Left lobe of liver (tissue), 2 donors: ENCODE measurements around the gene VWA3B. TPM values are rescaled to one million over a fixed set of nuclear protein-coding genes. Genes with fewer than 3 reads are reported as not detected.
"Not testable (repeated sequence)": the region's sequence is repeated elsewhere in the genome, so short reads cannot be mapped to it uniquely, and the experiment has no call there.

Source experiments
- ATAC-seq: fragments of 200-7000 bp; cut with Tn5 transposase; one replicate; pipeline ENCODE4 v1.9.1; 2020; ENCODE audit warnings: mild to moderate bottlenecking, moderate library complexity
- DNase-seq: peaks from one replicate; pipeline ENCODE4 v3.0.0-alpha.2; 2020; ENCODE audit warnings: low spot score
- total RNA-seq: library from RNA; stranded (reverse); gene quantifications from one replicate; pipeline ENCODE4 v1.2.1, GENCODE V29; 2021
- donor health status: DM: no; HTN: no; CAD: no; lungs with moderate emphysema.
- donor health status: DM: no; HTN: yes; CAD: no.

The VWA3B gene
- 0.18 TPM for total RNA-seq

DNA sequence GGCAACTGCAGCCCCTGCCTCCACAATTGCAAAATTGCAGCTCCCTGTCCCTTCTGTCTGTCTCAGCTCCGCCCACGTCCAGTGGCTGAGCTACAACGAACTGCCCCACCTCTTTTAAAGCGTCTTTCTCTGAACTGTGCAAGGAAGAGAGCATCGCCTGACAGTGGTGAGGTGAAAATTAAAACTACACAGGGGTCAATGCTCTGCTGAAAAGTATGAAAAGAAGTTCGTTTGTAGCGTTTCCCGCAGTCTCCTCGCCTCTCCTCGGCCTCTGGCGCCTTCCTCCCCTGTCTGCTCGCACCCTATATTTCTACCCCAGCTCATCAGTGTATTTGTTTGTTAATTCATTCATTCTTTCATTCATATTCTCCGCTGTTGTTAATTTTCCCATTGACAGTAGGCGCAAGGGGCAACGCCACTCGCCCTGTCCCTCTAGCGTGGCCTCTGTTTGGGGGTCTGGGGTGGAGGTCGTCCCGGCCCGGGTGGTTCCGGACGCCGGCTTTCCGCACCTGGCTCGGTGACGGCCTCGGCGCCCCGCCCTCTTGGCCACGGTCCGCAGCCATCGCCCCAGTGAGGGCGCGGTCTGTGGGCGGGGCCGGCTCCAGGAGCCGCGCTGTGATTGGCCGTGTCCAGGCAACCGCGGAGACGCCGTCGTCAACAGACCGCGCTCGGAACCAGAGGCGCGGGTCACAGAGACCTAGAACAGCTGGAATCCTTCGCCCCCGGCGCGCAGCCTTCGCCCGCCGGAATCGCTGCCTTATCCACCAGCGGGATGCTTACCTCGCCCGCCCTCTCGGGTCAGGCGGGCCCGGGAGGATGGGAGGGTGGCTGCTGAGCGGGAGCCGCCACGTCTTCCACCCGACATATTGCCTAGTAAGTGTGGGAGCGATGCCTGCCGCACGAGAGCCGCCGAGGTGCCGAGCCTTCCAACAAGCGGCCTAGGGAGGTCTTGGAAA lies at the start of gene VWA3B:
VWA3B (plus strand) TSS at position 677 of the 956 bp plus-strand sequence. CDS start 5,926 bp downstream, outside the sequence.
- ATAC-seq, result peak; percentile 72

GRCh38 chr2:98037206-98037605 lies 49.8 kb upstream of the VWA3B start:
- no peak for DNase-seq
- ATAC-seq, result no peak

More for the DNA sequence above, at the start of gene VWA3B:
- DNase-seq, result peak; percentile 75

DNA sequence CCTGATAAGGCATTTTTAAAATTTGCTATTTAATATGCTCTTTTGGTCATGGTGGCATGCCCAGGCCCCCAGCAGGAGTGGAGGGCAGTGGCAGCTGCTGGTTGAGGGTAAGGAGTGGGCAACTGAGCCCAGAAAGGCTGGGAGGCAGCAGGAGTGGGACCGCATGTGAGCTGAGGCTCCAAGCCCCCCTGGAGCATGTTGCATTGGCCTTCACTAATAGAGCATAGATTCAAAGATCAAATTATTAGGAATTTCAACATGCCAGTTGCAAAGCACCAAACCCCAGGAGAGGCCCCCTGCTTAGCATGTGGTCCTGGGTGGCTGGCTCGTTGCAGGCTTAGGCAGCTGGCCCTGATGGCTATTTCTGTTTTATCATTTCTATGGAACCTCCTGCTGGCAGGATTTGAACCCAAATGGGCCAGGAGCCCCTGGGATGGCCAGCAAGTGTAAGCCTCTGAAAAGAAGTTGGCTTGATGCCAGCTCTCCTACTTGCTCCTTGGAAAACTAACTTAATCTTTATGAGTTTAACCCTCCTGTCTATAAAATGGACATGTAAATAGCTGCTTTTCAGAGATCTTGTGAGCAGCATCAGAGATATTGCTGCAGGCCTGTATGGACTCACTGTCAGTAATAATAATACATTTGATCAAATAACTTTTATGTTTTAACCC lies 49.2 kb upstream of the VWA3B start:
- ATAC-seq, result no peak

GRCh38 chr2:98039085-98039756 lies 47.7 kb upstream of the VWA3B start:
- ATAC-seq (no peak), DNase-seq (no peak)

More for the DNA sequence above, 49.2 kb upstream of the VWA3B start:
- DNase-seq, result no peak

- peak; percentile 27 for DNase-seq
- ATAC-seq, result no peak
These were observed 46.5 kb upstream of the VWA3B start for GRCh38 chr2:98040331-98040939.

DNA sequence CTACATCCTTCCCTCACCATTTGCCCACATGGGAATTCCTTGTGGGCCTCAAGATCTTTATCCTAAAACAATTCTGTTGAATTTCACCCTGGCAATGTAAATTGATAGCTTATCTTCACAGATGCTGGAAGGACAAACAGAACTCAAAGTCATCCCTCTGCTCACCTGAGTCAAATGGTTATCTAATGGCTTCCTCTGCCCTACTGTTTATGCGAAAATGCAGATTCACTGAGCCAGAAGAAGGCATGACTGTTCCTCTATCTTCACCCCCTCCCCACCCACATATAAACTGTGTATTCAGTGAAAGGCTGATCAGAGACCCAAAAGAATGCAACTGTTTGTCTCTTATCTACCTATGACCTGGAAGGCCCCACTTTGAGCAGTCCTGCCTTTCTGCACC lies 43.9 kb upstream of the VWA3B start:
- DNase-seq (no peak), ATAC-seq (no peak)

- not testable (repeated sequence) for DNase-seq, ATAC-seq
These were observed 42.2 kb upstream of the VWA3B start for GRCh38 chr2:98044730-98045129.

- DNase-seq (no peak), ATAC-seq (no peak)
These were observed 36.9 kb upstream of the VWA3B start for GRCh38 chr2:98050070-98050469.

GRCh38 chr2:98058191-98058975 lies 28.6 kb upstream of the VWA3B start:
- DNase-seq (no peak), ATAC-seq (no peak)

GRCh38 chr2:98060277-98060676 lies 26.7 kb upstream of the VWA3B start:
- DNase-seq (no peak), ATAC-seq (no peak)

DNA sequence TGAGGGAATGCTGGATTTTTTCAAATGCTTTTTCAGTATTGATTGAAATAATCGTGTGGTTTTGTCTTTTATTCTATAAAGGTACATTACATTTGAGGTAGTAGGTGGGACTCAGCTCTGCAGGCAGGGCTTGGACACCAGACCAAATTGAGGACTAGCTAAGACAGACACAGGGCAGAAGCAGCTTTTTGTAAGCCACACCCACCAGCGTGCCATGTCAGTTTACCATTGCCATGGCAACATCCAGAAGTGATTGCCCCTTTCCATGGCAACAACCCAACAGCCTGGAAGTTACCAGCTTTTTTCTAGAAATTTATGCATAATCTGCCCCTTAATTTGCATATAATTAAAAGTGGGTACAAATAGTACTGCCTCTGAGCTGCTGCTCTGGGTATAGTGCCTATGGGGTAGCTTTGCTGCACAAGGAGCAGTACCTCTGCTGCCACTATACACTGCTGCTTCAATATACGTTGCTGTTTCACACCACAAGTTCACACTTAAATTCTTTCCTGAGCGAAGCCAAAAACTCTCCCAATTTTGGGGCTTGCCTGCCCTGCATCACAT lies 23.6 kb upstream of the VWA3B start:
- no peak for ATAC-seq
- no peak for DNase-seq

DNA sequence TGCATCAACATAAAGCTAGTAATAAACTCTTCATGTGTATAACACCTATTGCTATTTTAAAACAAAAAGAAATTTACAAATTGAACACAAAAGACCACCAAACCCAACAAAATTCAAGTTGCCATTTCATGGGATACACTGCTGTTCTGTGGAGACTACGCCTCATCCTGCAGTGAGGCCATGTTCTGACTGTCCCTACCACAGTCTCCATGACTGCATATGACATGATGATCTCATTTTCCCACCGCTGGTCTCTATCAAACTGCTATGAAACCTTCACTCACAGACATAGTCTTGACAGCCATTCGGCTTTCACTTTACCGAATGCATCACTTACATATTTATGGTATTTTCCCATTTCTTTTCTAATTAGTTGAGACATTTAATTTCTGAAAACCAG lies 21.2 kb upstream of the VWA3B start:
- ATAC-seq, result no peak
- no peak for DNase-seq

DNA sequence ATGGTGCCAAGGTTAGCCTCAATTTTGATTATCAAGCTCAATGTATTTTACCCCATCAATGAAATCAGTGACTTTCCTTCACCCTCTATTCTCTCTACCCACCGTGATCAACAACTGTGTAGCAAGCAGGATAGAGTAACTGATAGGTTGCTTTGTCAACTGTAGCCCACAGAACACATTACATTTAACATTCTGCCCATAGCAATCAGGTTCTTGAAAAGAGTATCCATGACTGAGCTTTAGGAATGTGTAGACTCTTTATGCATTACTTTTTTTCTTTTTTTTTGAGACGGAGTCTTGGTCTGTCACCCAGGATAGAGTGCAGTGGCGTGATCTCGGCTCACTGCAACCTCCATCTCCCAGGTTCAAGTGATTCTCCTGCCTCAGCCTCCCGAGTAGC lies 19.8 kb upstream of the VWA3B start:
- DNase-seq (no peak), ATAC-seq (no peak)

DNA sequence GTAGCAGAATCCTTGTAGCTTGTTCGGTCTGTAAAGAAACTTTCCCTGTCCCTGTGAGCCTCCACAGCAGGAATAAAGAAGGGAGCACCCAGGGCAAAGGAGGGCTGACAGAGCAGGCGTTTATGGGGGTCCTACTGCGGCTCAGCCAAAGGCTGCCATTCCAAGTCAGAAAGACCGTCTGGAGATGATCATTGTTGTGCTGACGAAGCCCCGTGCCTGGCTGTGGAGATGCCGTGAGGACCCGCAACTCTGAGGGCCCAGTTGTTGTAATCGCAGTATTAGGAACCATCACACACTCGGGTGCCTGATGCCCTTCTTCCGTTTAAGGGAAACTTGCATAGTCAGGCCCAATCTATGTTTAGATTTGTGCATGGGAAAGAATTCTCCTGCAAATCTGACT lies 16.9 kb upstream of the VWA3B start:
- DNase-seq (no peak), ATAC-seq (no peak)

GRCh38 chr2:98072442-98072841 lies 14.5 kb upstream of the VWA3B start:
- ATAC-seq (no peak), DNase-seq (no peak)

- ATAC-seq, result no peak
- DNase-seq, result no peak
These were observed 8.3 kb upstream of the VWA3B start for GRCh38 chr2:98078701-98079100.

DNA sequence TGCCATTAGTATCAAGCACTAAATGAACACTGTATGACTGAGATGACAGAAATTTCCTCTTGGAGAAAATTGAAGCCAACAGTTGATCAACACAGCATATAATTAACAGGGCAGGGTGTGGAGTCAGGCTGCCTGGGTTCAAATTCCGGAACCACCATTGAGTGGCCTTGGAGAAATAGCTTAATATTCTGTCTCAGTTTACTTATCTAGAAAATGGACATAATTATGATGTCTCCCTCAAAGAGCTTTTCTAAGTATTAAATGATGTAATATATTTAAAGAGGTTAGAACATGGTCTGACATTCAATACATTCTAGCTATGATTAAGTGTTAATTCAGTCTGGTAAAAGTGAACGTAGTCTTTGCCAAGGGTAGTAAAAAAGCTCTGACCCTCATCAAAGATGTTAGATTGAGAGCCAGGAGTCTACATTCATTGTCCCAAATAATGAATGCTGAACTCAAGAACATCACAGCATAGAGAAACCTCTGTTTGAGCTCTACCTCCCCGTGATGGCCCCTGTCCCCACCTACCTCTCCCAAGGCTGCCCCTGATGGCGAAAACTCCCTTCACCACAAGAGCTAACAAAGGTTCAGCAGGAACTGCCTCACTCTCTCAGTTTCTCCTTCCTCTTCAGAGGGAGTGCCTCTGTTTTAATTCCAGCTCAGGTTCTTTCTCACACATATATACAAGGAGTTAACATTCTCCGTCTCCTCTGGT lies 2.7 kb upstream of the VWA3B start:
- ATAC-seq (peak; percentile 8), DNase-seq (no peak)

DNA sequence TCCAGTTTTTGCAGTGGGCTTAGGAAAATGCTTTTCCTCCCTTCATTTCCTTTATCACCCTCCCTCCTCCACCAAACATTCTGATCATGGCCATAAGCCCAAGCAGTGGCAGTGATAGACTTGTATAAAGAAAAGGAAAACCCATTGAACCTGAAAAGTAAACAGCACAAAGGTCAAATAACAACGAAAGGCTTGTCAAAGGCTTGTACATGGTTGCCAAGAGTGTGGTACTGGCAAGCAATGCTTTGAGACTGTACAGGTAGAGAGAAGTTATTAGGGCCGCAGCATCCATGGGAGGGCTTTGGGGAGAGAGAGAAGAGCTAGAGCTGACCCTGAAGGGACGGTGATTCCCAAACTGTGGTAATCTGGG lies 2.1 kb upstream of the VWA3B start:
- DNase-seq (peak; percentile 52), ATAC-seq (peak; percentile 89)

DNA sequence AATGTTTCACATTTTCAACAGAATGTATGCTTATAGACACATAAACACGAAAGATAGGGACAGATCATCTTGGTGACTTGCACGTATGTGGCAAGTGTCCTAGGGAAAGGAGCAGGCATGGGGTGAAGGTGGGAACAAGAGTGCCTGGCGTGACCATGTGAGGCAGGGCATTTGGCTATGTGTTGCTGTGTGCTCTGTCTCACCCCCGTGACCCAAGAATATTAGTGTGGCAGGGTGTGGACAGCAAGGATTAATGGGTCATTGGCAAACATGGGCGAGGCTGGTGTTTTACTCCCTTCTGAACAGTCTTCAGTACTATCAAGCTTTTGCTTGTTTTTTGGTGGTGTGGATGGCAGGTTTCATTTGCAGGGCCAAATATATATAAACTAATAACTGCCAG lies 1.3 kb upstream of the VWA3B start:
- ATAC-seq (no peak), DNase-seq (no peak)
